Mesenteric fat pad (tissue), 1 donor: ENCODE measurements around the gene SREBF2. TPM values are rescaled to one million over a fixed set of nuclear protein-coding genes. Genes with fewer than 3 reads are reported as not detected.
"Not testable (repeated sequence)": the region's sequence is repeated elsewhere in the genome, so short reads cannot be mapped to it uniquely, and the experiment has no call there.

Source experiments
- DNase-seq: peaks from one replicate; pipeline ENCODE4 v3.0.0-alpha.2; 2020; ENCODE audit warnings: low spot score
- total RNA-seq: library from RNA; stranded (reverse); fragmentation: NEBNext Ultra II Directional; extraction: Animal tissue kit (Norgen Biotek cat#: 25700); gene quantifications from one replicate; pipeline ENCODE4 v1.2.1, GENCODE V29; 2021
- donor health status: DM: yes; HTN: yes; CAD: no.

SREBF2 gene
- total RNA-seq, 1 donor from 2014 or later = 35.9 TPM

DNA sequence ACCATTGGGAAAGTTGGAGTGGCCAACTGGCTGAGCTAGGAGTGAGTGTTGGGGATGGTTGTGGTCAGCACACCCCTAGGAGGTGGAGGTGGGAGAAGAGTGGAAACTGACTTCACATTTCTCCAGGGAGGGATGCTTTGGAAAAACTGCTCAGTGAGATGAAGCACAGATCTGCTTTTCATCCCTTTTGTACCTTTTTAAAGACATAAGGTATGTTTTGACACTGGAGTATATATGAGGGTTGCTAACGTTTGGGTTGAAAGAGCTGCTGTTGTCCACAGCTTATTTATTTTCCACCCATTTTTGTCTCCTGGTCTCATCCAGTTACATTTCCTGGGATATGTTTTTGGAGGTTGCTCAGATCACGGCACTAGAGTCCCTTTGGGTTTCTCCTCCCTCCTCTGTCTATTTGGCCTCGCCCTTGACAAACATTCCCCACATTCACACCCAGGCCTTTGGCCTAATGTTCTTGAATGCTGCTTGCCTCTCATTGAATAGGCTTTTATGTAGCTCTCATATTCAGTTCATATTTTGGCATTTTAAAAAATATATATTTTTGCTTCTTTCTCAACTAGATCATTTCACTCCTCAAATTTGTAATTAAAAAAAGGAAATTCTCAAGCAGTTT lies 8.3 kb downstream of the SREBF2 start:
- no peak for DNase-seq

DNA sequence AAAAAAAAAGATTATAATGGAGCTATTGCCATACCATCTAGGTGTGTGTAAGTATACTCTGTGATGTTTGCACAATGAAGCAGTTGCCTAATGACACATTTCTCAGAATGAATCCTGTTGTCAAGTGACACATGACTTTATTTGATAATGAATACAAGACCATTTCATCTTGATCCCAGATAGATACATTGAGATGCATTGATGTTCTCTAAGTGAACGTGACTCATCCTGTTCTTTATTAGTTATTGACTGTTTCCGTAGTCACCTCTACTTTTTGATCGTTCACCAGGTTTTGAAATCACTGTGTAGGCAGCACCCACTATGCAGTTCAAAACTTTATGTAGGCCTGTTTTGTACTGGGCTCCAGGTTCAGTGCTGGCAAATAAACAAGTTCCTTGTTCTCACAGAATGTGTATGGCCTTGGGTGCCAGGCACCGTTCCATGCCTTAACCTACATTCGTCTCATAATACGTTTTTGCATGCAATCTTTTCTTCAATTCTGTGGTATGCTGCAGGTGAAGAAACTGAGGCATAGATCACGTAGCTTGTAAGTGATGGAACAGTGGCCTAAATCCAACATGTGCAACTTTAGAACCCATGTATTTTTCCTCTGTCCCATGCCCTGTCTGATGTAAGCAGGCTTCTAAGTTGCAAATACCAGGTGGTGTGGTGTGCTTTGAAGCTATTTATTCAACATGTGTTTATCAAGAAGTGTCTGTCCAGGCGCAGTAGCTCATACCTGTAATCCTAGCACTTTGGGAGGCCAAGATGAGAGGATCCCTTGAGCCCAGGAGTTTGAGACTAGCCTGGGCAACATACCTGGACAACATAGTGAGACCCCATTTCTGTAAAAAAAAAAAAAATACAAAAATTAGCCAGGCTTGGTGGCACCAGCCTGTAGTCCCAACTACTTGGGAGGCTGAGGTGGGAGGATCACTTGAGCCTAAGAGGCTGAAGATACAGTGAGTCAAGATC lies 10.4 kb downstream of the SREBF2 start:
- DNase-seq = no peak

DNA sequence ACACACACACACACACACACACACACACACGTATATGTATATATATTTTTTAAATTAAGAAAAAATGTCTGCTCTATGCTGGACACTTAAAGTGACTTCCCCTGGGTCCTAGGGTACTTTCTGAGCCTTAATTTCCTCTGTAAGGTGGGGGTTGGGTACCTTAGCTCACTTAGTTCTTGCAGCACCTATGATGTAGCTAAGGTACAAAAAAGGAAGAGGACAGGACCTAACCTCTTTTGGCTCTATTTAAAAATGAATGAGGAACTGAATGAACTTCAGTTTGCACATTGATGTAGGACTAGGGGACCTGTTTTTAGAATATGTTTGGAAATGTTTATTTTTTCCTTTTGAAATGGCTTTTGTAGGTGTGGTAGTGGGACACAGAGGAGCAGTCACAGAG lies 11.1 kb downstream of the SREBF2 start:
- DNase-seq = no peak

DNA sequence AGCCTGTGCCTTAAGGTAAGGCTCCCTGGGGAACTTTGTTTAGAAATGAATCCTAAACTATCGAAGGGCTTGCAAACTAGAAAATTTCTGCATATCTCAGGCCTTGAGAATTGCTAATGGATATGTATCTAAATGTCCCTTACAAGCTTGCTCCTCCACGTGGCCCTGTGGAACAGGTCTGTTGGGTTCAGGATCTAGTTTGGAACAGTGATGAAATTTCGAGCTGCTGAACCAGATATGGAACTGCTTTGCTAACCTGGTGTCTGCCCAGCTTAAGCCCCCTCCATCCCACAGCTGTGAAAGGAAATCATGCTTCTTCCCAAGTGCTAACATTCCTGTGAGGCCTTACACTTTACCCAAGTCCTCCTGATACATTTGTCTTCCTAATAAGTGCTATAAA lies 11.6 kb downstream of the SREBF2 start:
- DNase-seq = no peak

DNA sequence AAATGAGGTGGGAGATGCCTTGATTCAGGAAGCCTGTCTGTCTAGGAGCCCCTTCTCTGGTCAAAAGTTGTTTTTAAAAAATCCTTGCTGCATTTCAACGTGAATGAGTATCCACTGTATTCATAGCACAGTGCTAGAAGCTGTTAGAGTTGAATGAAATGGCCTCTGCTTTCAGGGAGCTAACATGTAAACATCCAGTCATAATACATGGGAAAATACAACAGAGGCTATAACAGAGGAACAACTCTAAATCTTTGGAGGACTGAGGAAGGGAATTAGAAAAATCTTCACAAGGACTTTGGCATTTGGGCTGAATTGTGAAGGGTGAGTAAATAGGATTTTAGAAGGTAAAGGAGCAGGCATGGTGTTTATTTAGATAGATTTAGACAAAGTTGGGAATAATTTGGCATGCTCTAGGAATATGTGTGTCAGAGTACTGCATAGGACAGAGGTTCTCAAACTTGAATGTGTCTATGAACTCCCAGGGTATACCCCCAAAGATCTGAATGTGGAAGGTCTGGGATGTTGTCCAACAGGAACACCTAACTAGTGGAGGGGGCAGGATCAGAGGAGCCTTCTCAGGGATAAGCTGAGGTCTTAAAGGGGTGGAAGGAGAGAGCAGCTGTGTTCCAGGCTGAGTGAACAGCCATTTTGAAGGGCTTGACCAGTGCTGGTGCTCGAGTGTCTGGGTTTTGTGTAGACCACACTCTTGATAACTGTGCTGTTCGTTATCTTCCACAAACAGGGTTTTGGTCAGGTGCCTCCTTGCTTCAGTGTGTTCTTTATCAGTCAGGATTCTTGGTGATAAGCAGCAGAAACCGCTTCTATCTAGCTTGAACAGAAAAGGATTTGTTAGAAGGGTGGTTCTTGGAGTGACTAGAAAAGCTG lies 12.7 kb downstream of the SREBF2 start:
- DNase-seq = no peak

DNA sequence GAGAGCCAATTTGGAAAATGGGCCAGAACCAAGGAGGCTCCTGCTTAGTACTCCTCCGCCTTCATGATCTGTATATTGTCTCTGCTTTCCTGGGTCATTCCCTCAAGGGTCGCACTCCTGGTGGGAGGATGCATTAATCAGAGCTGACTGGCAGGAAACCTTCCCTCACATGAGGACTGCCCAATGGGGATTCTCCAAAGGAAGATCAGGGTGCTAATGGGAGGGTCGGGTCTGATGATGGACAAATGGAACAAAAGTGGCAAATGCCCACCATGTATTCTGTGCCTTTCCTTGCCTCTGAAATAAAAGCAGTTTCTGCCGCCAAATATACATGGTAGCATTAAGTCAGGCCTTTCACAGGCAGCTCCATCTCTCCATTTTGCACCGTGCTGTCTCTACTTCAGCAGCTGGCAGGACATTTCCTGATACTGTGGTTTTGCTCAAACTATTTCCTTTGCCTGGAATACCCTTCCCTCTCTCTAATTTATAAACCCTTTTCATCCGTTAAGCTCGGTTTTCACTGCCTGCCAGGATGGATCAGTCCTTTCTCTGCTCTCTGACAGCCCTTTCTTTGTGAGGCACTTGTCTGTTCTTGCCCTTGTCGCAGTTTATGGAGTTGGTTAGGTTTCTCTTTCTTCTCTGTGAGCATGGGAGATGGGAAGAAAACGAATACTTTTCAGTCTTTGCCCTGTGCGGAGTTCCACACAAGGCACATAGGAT lies 13.5 kb downstream of the SREBF2 start:
- no peak for DNase-seq

DNA sequence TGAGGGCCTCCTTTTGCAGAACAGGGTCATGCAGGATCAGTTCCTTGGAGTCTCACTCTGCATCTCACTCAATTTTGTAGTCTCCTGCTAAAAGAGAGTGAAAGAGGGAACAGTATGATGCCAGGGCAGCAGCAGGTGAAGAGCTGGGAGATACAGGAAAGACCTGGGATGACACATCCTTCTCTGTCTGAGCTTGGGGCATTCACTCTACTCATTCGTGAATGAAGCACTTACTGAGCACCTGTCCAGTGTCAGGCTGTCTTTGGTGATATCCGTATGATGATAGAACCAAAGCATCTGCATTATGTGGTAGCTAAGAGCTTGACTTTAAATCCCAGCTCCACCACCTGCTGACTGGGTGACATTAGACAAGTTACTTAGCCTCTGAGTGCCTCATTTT lies 14.4 kb downstream of the SREBF2 start:
- DNase-seq = no peak

DNA sequence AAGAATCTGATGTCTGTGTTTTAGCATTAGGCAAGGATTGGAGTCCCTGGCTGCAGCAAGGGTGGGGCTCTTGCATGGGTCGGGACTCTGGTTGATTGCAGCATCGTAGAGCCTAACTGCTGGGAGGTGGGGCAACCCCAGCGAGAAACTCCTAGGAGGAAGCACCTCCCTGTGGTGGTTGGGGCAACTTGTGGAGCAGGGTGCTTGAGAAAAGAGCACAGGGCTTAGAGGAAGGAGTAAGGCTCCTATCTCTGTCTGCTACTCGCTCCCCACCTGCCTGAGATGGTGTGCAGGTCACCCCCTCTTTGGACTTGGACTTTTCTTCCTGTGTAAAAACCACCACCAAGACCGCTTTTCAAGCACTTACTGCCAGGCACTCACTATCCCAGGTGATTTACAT lies 15.6 kb downstream of the SREBF2 start:
- no peak for DNase-seq

DNA sequence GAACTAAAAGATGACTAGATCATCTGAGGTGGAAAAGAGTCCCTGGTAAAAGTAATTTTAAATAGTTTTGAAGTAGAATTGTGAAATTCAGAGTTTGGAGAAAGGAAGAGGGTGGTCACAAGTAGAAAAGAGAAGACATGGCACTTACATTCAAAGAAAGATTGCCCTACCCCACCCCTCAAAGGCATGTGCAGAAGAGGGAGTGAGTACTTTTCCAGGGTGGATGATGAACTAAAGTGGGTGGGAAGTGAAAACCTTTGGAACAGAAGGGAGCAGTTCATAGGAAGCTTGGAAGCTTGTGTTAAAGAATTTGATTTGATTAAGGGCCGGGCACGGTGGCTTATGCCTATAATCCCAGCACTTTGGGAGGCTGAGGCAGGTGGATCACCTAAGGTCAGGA lies 23.6 kb downstream of the SREBF2 start:
- no peak for DNase-seq

DNA sequence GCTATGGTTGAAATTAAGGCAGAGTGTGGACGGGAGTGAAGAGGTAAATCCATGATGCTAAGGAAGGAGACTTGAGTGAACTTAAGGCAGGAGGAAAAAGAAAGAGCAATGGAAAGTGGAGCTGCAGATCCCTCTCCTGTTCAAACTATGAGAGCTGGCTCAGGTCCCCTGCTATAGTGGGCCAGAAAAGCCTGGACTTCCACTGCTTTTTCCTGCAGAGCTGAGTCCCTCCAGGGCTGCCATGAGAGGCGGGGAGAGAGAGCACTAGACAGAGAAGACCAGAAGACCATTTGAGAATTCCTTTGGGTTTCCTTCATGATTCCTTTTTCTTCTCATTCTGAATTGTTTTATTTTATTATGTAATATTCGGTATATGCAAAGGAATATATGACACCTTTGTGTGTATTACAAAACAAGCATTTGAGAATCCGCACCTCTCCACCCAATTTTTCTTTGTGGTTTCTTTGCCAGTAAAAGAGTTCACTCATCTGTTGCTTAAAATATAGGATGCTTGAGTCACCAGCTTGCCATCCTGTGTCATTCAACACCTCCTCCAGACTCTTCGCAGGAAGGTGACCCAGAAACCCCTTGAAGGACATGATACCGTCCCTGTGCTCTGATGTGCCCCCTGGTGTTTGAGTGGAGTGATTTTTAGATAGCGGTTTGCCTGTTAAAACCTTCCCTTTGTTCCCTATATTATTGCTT lies 24.4 kb downstream of the SREBF2 start:
- DNase-seq = no peak

DNA sequence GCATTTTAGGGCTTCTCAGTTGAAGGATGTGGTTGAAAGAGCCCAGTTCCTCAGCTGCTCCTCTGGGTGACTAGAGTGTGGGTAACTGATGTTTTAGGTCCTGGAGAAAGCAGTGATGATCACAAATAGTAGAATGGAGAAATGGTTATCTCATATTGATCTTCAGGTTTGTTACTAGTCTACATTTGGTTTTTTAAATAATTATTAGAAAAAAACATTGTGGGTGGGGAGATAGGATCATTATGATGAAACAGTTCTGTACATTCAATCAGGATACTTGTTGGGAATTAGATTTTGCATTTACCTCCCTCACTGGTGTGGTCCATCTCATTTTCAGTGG lies 24.9 kb downstream of the SREBF2 start:
- DNase-seq = no peak

DNA sequence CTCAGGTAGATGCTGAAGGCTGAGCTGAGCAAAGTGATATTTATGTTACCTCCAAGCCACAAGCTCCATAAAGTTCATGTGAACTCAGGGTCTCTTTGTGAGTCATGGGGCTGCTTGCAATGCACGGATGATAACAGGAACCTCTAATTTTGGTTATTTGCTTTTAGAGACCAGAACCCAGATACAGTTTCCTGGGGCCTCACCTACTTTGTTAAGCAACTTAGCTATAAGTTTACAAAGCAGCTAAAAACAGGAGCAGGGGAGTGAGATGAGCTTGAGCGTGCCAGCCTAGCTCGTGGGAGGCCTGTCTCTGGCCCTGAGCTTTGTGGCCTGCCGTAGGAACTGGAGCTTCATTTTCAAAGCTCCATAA lies 29.2 kb downstream of the SREBF2 start:
- no peak for DNase-seq

DNA sequence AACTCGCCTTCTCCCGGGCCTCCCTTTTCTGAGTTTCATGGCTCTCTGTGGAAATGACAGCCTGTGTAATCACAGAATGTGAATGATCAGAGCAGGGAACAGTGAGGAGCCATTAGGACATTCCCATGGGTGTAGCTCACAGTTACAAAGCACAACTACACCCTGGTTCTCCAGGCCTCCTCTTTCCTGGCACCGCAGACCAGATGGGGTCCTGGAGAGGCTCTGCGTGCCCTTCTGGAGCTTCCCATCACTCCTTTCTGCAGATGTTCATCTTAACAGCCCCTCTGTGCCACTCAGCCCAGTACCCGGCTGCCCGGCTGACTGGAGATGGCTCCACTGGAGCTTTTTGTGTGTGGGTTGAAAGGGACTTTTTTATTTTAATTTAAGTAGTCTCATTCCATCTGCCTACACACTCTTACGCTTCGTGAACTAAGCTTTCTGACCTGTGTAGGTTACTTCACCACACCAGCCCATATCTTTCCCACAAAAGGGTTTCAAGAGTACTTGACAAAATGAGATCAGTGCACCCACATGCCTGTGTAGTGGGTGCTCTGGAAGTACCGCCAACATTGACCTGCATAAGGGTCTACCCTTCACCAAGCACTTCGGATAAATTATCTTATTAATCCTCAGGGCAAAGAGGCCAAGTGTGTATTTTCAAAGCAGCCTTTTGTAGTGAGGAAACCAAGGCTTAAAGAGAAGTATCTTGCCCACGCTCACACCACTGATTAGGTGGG lies 29.8 kb downstream of the SREBF2 start:
- no peak for DNase-seq

DNA sequence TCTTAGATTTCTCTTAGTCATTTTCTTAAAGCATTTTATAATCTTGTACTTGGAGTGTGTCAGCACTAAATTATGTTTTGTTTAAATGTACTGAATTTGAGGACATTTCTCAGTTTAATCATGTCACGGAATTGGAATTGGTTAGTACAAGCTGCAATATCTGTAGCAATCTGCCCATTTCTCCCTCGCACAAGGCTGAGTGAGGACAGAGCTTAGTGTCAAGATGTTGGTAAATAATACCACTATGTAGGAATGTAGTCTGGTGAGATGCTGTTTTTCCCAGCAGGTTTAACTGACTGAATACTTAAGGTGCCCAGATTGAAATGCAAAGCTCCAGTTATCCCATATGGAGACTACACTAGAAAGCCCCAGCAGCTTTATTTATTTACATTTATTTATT lies 30.6 kb downstream of the SREBF2 start:
- DNase-seq = no peak

DNA sequence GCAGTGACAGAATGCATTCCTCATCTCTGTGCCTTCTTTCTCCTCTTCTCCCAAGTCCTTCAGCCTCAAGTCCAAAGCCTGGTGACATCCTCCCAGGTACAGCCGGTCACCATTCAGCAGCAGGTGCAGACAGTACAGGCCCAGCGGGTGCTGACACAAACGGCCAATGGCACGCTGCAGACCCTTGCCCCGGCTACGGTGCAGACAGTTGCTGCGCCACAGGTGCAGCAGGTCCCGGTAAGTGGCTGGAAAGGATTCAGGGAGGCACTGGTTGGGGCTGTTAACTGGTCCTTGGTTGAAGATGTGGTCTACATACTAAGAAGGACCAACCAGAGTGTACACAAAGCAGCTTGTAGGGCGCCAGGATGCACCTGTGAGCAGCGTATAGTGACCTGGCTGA lies 35.7 kb downstream of the SREBF2 start:
- no peak for DNase-seq

DNA sequence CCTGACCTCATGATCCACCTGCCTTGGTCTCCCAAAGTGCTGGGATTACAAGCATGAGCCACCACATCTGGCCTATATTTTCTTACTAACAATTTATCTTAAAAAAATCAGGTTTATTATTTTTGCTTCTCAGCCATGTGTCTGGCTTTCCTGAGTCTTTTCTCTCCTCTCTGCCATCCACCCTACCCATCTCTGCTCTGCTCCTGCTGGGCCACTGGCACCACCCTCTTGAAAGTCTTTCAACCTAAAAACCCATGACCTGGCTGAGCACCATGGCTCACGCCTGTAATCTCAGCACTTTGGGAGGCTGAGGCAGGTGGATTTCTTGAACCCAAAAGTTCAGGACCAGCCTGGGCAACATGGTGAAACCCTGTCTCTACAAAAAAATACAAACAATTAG lies 37.2 kb downstream of the SREBF2 start:
- not testable (repeated sequence) for DNase-seq

DNA sequence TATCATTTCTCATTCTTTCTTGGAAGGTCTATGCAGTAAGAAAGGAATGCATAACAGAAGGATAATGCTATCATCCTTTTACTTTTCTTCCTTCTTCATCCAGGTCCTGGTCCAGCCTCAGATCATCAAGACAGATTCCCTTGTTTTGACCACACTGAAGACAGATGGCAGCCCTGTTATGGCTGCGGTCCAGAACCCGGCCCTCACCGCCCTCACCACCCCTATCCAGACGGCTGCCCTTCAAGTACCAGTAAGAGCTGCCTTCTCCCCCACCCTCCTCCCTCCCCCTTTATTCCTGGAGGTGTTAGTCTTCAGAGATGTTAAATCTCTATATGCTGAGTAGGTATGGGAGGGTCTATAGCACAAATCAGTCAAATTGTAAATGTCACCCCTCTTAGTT lies 37.9 kb downstream of the SREBF2 start:
- no peak for DNase-seq

DNA sequence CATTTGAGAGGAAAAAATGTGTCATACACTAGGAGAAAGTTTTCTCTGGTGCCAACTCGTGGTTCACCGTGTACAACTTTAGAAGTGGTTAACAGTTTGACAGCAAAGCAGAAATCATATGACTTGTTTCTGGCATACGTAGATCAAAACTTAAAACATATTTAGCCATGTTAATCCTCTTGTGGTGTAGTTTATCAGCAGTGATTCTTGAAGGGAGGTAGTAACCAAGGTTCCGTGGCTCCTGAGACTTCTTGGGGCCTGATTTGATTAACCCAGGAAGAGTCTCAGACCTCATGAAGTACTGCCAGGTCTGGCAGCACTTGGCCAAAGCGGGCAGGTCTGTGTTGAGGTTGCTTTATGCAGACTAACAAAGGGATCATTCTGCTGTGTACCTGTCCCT lies 40.5 kb downstream of the SREBF2 start:
- no peak for DNase-seq

DNA sequence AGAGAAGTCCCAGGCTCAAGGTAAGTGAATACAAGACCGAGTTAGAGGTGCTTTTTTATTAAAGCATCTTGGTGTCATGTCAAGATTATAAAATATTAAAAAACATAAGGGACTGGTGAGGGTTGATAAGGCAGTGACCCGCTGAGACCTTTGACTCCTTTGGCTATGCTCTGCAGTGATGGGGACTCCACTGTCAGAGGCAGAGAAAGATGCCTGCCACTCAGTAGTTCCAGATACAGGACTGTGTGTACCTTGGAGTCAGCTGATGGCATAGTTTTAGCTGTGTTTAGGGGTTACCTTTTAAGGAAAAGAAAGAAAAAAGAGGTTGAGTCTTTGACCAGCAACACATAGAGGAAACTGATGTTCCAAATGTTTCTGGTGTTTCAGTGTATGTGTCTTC lies 41.2 kb downstream of the SREBF2 start:
- no peak for DNase-seq
